Fibroblast of skin of right biceps (primary cell): ENCODE results near the gene AHCYL1.
"Not testable (repeated sequence)": the region's sequence is repeated elsewhere in the genome, so short reads cannot be mapped to it uniquely, and the experiment has no call there.

Experiments
- DNase-seq: peaks from one replicate; pipeline ENCODE4 v3.0.0-alpha.2; 2013

The AHCYL1 gene

GRCh38 chr1:109984456-109985246 lies at the start of gene AHCYL1:
TSS of gene AHCYL1 (plus strand) at chr1:109984765. CDS start at chr1:109985053, 288 bp downstream.
- peak; percentile 99 for DNase-seq

GRCh38 chr1:109935451-109935900 lies 49.1 kb upstream of the AHCYL1 start:
- no peak for DNase-seq

- DNase-seq, result no peak
Measured at GRCh38 chr1:109937738-109938137, 46.8 kb upstream of the AHCYL1 start.

- DNase-seq, result no peak
Measured at GRCh38 chr1:109938556-109938955, 46.0 kb upstream of the AHCYL1 start.

- DNase-seq, result no peak
Measured at GRCh38 chr1:109942434-109942833, 42.1 kb upstream of the AHCYL1 start.

- DNase-seq, result no peak
Measured at GRCh38 chr1:109944541-109944940, 40.0 kb upstream of the AHCYL1 start.

GRCh38 chr1:109946511-109946910 lies 38.1 kb upstream of the AHCYL1 start:
- DNase-seq, result no peak

GRCh38 chr1:109947582-109948284 lies 36.8 kb upstream of the AHCYL1 start:
- DNase-seq, result no peak

GRCh38 chr1:109948285-109948630 lies 36.3 kb upstream of the AHCYL1 start:
- no peak for DNase-seq

- no peak for DNase-seq
Measured at GRCh38 chr1:109950038-109950437, 34.5 kb upstream of the AHCYL1 start.

- no peak for DNase-seq
Measured at GRCh38 chr1:109950509-109950908, 34.1 kb upstream of the AHCYL1 start.

- DNase-seq, result not testable (repeated sequence)
Measured at GRCh38 chr1:109951501-109951900, 33.1 kb upstream of the AHCYL1 start.

- DNase-seq, result peak; percentile 53
Measured at GRCh38 chr1:109954041-109954512, 30.5 kb upstream of the AHCYL1 start.

GRCh38 chr1:109959632-109959973 lies 25.0 kb upstream of the AHCYL1 start:
- DNase-seq, result no peak

- DNase-seq, result peak; percentile 90
Measured at GRCh38 chr1:109959974-109960744, 24.4 kb upstream of the AHCYL1 start.

GRCh38 chr1:109960745-109961094 lies 23.8 kb upstream of the AHCYL1 start:
- DNase-seq, result no peak

GRCh38 chr1:109963864-109964263 lies 20.7 kb upstream of the AHCYL1 start:
- DNase-seq, result peak; percentile 41

GRCh38 chr1:109969146-109969829 lies 15.3 kb upstream of the AHCYL1 start:
- peak; percentile 90 for DNase-seq

- no peak for DNase-seq
Measured at GRCh38 chr1:109969907-109970306, 14.7 kb upstream of the AHCYL1 start.

GRCh38 chr1:109971559-109971958 lies 13.0 kb upstream of the AHCYL1 start:
- DNase-seq, result no peak

GRCh38 chr1:109974191-109974590 lies 10.4 kb upstream of the AHCYL1 start:
- no peak for DNase-seq

- peak; percentile 93 for DNase-seq
Measured at GRCh38 chr1:109975718-109976117, 8.8 kb upstream of the AHCYL1 start.

- DNase-seq, result peak; percentile 55
Measured at GRCh38 chr1:109976762-109977161, 7.8 kb upstream of the AHCYL1 start.
